H1 (cell line): Measurements from ENCODE around the gene C22orf42.
"Not testable (repeated sequence)": the region's sequence is repeated elsewhere in the genome, so short reads cannot be mapped to it uniquely, and the experiment has no call there.

Experiments
- CTCF ChIP-seq, 3 experiments: IDR thresholded peaks; 1 replicate in 2 of 3; 2 replicates in 1 of 3; pipeline versions ENCODE4 v1.5.1 to v1.6.1; 2011; ENCODE audit warnings: low read length in 3 of 3, mild to moderate bottlenecking in 3 of 3, inconsistent platforms in 2 of 3, low read depth in 1 of 3, moderate library complexity in 1 of 3; ENCODE audit not compliant: insufficient read depth in 1 of 3; ENCODE audit errors: control extremely low read depth in 1 of 3
- EZH2 ChIP-seq: fragments of 200-600 bp; sonication (generic); IDR thresholded peaks from 2 replicates; pipeline ENCODE4 v1.7.1; 2012; ENCODE audit warnings: low read depth, mild to moderate bottlenecking, moderate library complexity, low read length, inconsistent platforms; ENCODE audit not compliant: severe bottlenecking
- GABPA ChIP-seq: IDR thresholded peaks from 2 replicates; pipeline ENCODE4 v1.6.1; 2011; ENCODE audit warnings: mild to moderate bottlenecking, low read length, moderate library complexity, borderline replicate concordance; ENCODE audit not compliant: insufficient read depth
- KDM1A ChIP-seq: fragments of 200-600, 300-600 bp; sonication (generic); IDR thresholded peaks from 2 replicates; pipeline ENCODE4 v1.7.1; 2016; ENCODE audit warnings: mild to moderate bottlenecking, low read length, borderline replicate concordance
- POLR2A ChIP-seq, 2 experiments: IDR thresholded peaks; 1 replicate in 1 of 2; 2 replicates in 1 of 2; pipeline ENCODE4 v1.6.1; 2011; ENCODE audit warnings: low read depth in 2 of 2, low read length in 2 of 2, mild to moderate bottlenecking in 2 of 2; ENCODE audit errors: control extremely low read depth in 1 of 2
- POU5F1 ChIP-seq: IDR thresholded peaks from 2 replicates; pipeline ENCODE4 v1.6.1; 2011; ENCODE audit warnings: low read depth, mild to moderate bottlenecking, low read length, moderate library complexity
- RXRA ChIP-seq: IDR thresholded peaks from 2 replicates; pipeline ENCODE4 v1.6.1; 2011; ENCODE audit warnings: low read depth, mild to moderate bottlenecking, low read length, moderate library complexity; ENCODE audit not compliant: insufficient read depth
- SP1 ChIP-seq: IDR thresholded peaks from 2 replicates; pipeline ENCODE4 v1.6.1; 2011; ENCODE audit warnings: low read depth, low read length
- TBP ChIP-seq: IDR thresholded peaks from 2 replicates; pipeline ENCODE4 v1.6.1; 2011; ENCODE audit warnings: low read depth, low read length, improper control_type of control experiment
- YY1 ChIP-seq: IDR thresholded peaks from 2 replicates; pipeline ENCODE4 v1.6.1; 2011; ENCODE audit warnings: low read depth, mild to moderate bottlenecking, low read length

- not testable (repeated sequence) for TF ChIP-seq YY1; CTCF (IDR thresholded peaks at IDR 0.05; ENCODE audit: control extremely low read depth in 1 of 3, insufficient read depth in 1 of 3, low read depth in 1 of 3, low read length in 3 of 3); GABPA; EZH2; POU5F1; SP1; POLR2A (IDR thresholded peaks at IDR 0.05; ENCODE audit: control extremely low read depth in 1 of 2, low read depth in 2 of 2, low read length in 2 of 2); KDM1A; RXRA; TBP
Measured at GRCh38 chr22:32135958-32136357, 23.1 kb downstream of the C22orf42 start.
